Spleen (tissue), 7 donors: ENCODE data around the gene LAMB1.

ENCODE experiments used
- POLR2A ChIP-seq, 3 donors: fragments of 450-650 bp; IDR thresholded peaks; one replicate each; pipeline ENCODE4 v1.5.1; 2017; ENCODE audit warnings: antibody characterized with exemption in 3 of 3, mild to moderate bottlenecking in 1 of 3
- TF ChIP-seq, protein P1 (sequence below), 11 experiments: fragments of 200-600 bp in 7 of 11; fragments of 450-650 bp in 4 of 11; sonication (generic) in 4 of 11; IDR thresholded peaks in 8 of 11; conservative IDR thresholded peaks in 3 of 11; 1 replicate in 7 of 11; 2 replicates in 4 of 11; pipeline versions ENCODE4 v1.4.0 to v1.8.0; 2016 to 2021; ENCODE audit warnings: antibody characterized with exemption in 11 of 11, inconsistent platforms in 4 of 11, mild to moderate bottlenecking in 1 of 11
- donor health status: DM: no; HTN: no; CAD: no; lungs with moderate emphysema.
- donor health status: DM: no; HTN: no; CAD: no.
- donor health status: DM: no; HTN: no; CAD: no.

DNA sequence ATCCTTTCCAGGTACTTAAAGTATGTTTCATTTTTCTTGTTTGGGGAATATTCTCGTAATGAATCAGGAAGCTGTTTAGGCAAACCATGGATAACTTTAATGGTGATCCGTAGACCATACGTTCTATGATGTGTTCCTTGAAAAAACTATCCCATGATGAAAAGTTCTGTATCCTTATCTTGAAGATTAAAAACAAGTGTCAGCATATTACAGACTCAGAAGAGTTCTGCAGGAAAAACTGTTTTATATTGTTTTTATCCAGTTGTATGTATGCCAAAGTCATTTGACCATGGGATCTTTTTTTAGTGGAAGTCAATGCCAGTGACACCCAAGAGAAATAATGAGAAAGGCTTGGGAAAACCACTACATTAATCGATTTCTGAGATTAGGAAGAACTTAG is 59.9 kb downstream of the LAMB1 start:
- TF ChIP-seq, protein P1, sequence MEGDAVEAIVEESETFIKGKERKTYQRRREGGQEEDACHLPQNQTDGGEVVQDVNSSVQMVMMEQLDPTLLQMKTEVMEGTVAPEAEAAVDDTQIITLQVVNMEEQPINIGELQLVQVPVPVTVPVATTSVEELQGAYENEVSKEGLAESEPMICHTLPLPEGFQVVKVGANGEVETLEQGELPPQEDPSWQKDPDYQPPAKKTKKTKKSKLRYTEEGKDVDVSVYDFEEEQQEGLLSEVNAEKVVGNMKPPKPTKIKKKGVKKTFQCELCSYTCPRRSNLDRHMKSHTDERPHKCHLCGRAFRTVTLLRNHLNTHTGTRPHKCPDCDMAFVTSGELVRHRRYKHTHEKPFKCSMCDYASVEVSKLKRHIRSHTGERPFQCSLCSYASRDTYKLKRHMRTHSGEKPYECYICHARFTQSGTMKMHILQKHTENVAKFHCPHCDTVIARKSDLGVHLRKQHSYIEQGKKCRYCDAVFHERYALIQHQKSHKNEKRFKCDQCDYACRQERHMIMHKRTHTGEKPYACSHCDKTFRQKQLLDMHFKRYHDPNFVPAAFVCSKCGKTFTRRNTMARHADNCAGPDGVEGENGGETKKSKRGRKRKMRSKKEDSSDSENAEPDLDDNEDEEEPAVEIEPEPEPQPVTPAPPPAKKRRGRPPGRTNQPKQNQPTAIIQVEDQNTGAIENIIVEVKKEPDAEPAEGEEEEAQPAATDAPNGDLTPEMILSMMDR (IDR thresholded peaks at IDR 0.05 in 8 of 11, conservative IDR thresholded peaks at IDR 0.05 in 3 of 11): no peak
- TF ChIP-seq POLR2A (IDR thresholded peaks at IDR 0.05): no peak
